Dendritic cell treated with granulocyte-macrophage colony-stimulating factor and Interleukin-4, amounts not matched to agents 40 ng/mL and 50 ng/mL, for 4 days (primary cell): Measurements from ENCODE around the gene JSRP1.

ENCODE experiments used
- H3K27ac Mint-ChIP-seq: one replicate; pipeline ENCODE4 v1.8.0; 2022; ENCODE audit warnings: mild to moderate bottlenecking, mixed read lengths
- H3K27me3 Mint-ChIP-seq: one replicate; pipeline ENCODE4 v1.8.0; 2022; ENCODE audit warnings: mild to moderate bottlenecking, mixed read lengths
- H3K36me3 Mint-ChIP-seq: one replicate; pipeline ENCODE4 v1.8.0; 2022; ENCODE audit warnings: low read depth, mixed read lengths
- H3K4me1 Mint-ChIP-seq: one replicate; pipeline ENCODE4 v1.8.0; 2022; ENCODE audit warnings: low read depth, mixed read lengths
- H3K4me3 Mint-ChIP-seq: one replicate; pipeline ENCODE4 v1.8.0; 2022; ENCODE audit warnings: mild to moderate bottlenecking, moderate library complexity, mixed read lengths
- H3K9me3 Mint-ChIP-seq: one replicate; pipeline ENCODE4 v1.8.0; 2022; ENCODE audit warnings: mixed read lengths
- intact Hi-C: fragments of 100-400 bp; cut with micrococcal nuclease; formaldehyde crosslinking; loops from one replicate; pipeline ENCODE4 v1.15.0; 2022

The JSRP1 gene

GRCh38 chr19:2221250-2221831, 34.9 kb downstream of the JSRP1 start:
- no peak overlapping the region for H3K4me3 Mint-ChIP-seq
- H3K27ac Mint-ChIP-seq, result no peak overlapping the region
- no peaks in the 10 kb centered on the region for H3K9me3 Mint-ChIP-seq
- H3K27me3 Mint-ChIP-seq, result no peaks in the 10 kb centered on the region
- H3K4me1 Mint-ChIP-seq, result no peaks in the 10 kb centered on the region
- H3K36me3 Mint-ChIP-seq, result peaks cover 100% of the 10 kb centered on the region
- intact Hi-C loops, result no loop called here

- Mint-ChIP-seq H3K4me3 (no peak overlapping the region), H3K9me3 (no peaks in the 10 kb centered on the region), H3K36me3 (peaks cover 100% of the 10 kb centered on the region), H3K27ac (no peak overlapping the region), H3K4me1 (no peaks in the 10 kb centered on the region), H3K27me3 (no peaks in the 10 kb centered on the region)
- intact Hi-C loops, result no loop called here
Observed at GRCh38 chr19:2219726-2220125, 36.5 kb downstream of the JSRP1 start.

GRCh38 chr19:2217591-2217990, 38.6 kb downstream of the JSRP1 start:
- no peaks in the 10 kb centered on the region for H3K4me1 Mint-ChIP-seq

GRCh38 chr19:2216361-2217225, 39.6 kb downstream of the JSRP1 start:
- peaks cover 100% of the 10 kb centered on the region for H3K36me3 Mint-ChIP-seq
- intact Hi-C loops, result no loop called here
- no peaks in the 10 kb centered on the region for H3K9me3 Mint-ChIP-seq
- no peaks in the 10 kb centered on the region for H3K27me3 Mint-ChIP-seq
- H3K4me1 Mint-ChIP-seq, result peaks cover 4% of the 10 kb centered on the region
- no peak overlapping the region for H3K4me3 Mint-ChIP-seq
- H3K27ac Mint-ChIP-seq, result no peak overlapping the region

More at GRCh38 chr19:2217591-2217990, 38.6 kb downstream of the JSRP1 start:
- Mint-ChIP-seq H3K27me3 (no peaks in the 10 kb centered on the region), H3K9me3 (no peaks in the 10 kb centered on the region), H3K27ac (no peak overlapping the region), H3K4me3 (no peak overlapping the region), H3K36me3 (peaks cover 100% of the 10 kb centered on the region)
- intact Hi-C loops, result no loop called here

- Mint-ChIP-seq H3K27me3 (no peaks in the 10 kb centered on the region), H3K36me3 (peaks cover 100% of the 10 kb centered on the region), H3K9me3 (no peaks in the 10 kb centered on the region), H3K27ac (no peak overlapping the region), H3K4me1 (peaks cover 6% of the 10 kb centered on the region), H3K4me3 (no peak overlapping the region)
- intact Hi-C loops, result no loop called here
Observed at GRCh38 chr19:2215281-2215751, 40.9 kb downstream of the JSRP1 start.

- H3K4me1 Mint-ChIP-seq, result peaks cover 6% of the 10 kb centered on the region
- no peaks in the 10 kb centered on the region for H3K9me3 Mint-ChIP-seq
- intact Hi-C loops, result no loop called here
- H3K36me3 Mint-ChIP-seq, result peaks cover 100% of the 10 kb centered on the region
- H3K4me3 Mint-ChIP-seq, result no peak overlapping the region
- no peaks in the 10 kb centered on the region for H3K27me3 Mint-ChIP-seq
- no peak overlapping the region for H3K27ac Mint-ChIP-seq
Observed at GRCh38 chr19:2214251-2214650, 42.0 kb downstream of the JSRP1 start.

GRCh38 chr19:2213799-2214198, 42.4 kb downstream of the JSRP1 start:
- H3K36me3 Mint-ChIP-seq, result peaks cover 100% of the 10 kb centered on the region
- H3K27me3 Mint-ChIP-seq, result no peaks in the 10 kb centered on the region
- H3K9me3 Mint-ChIP-seq, result no peaks in the 10 kb centered on the region
- intact Hi-C loops, result no loop called here
- H3K4me3 Mint-ChIP-seq, result no peak overlapping the region
- no peak overlapping the region for H3K27ac Mint-ChIP-seq
- H3K4me1 Mint-ChIP-seq, result peaks cover 6% of the 10 kb centered on the region

GRCh38 chr19:2212861-2213711, 43.1 kb downstream of the JSRP1 start:
- Mint-ChIP-seq H3K4me1 (peaks cover 6% of the 10 kb centered on the region), H3K27me3 (no peaks in the 10 kb centered on the region), H3K36me3 (peaks cover 100% of the 10 kb centered on the region), H3K27ac (no peak overlapping the region), H3K9me3 (no peaks in the 10 kb centered on the region), H3K4me3 (no peak overlapping the region)
- intact Hi-C loops, result no loop called here

- intact Hi-C loops, result no loop called here
- Mint-ChIP-seq H3K27me3 (no peaks in the 10 kb centered on the region), H3K4me1 (peaks cover 11% of the 10 kb centered on the region), H3K36me3 (peaks cover 100% of the 10 kb centered on the region), H3K9me3 (no peaks in the 10 kb centered on the region), H3K4me3 (no peak overlapping the region), H3K27ac (peak overlapping the region; percentile 31)
Observed at GRCh38 chr19:2210987-2211740, 45.1 kb downstream of the JSRP1 start.

GRCh38 chr19:2210206-2210605, 46.0 kb downstream of the JSRP1 start:
- Mint-ChIP-seq H3K27ac (peak overlapping the region; percentile 42), H3K4me1 (peaks cover 11% of the 10 kb centered on the region), H3K27me3 (no peaks in the 10 kb centered on the region), H3K4me3 (no peak overlapping the region), H3K9me3 (no peaks in the 10 kb centered on the region), H3K36me3 (peaks cover 100% of the 10 kb centered on the region)
- intact Hi-C loops, result no loop called here

GRCh38 chr19:2209408-2209807, 46.8 kb downstream of the JSRP1 start:
- no peak overlapping the region for H3K4me3 Mint-ChIP-seq
- H3K36me3 Mint-ChIP-seq, result peaks cover 100% of the 10 kb centered on the region
- no peaks in the 10 kb centered on the region for H3K9me3 Mint-ChIP-seq
- H3K27me3 Mint-ChIP-seq, result no peaks in the 10 kb centered on the region
- H3K4me1 Mint-ChIP-seq, result peaks cover 11% of the 10 kb centered on the region
- no peak overlapping the region for H3K27ac Mint-ChIP-seq
- intact Hi-C loops, result no loop called here

- Mint-ChIP-seq H3K27me3 (no peaks in the 10 kb centered on the region), H3K4me3 (no peak overlapping the region), H3K36me3 (peaks cover 100% of the 10 kb centered on the region), H3K9me3 (no peaks in the 10 kb centered on the region), H3K27ac (no peak overlapping the region), H3K4me1 (peaks cover 11% of the 10 kb centered on the region)
- intact Hi-C loops, result no loop called here
Observed at GRCh38 chr19:2208975-2209374, 47.2 kb downstream of the JSRP1 start.

GRCh38 chr19:2207991-2208860, 48.0 kb downstream of the JSRP1 start:
- peaks cover 11% of the 10 kb centered on the region for H3K4me1 Mint-ChIP-seq
- intact Hi-C loops, result no loop called here
- H3K36me3 Mint-ChIP-seq, result peaks cover 100% of the 10 kb centered on the region
- H3K4me3 Mint-ChIP-seq, result no peak overlapping the region
- H3K27me3 Mint-ChIP-seq, result no peaks in the 10 kb centered on the region
- peak overlapping the region; percentile 35 for H3K27ac Mint-ChIP-seq
- H3K9me3 Mint-ChIP-seq, result no peaks in the 10 kb centered on the region
